Thyroid gland (tissue), 4 donors: ENCODE data around the gene TSHZ2.

Source experiments
- CTCF ChIP-seq, 6 experiments: fragments of 200-600 bp in 3 of 6; fragments of 450-650 bp in 3 of 6; sonication (generic) in 3 of 6; IDR thresholded peaks; one replicate each; pipeline ENCODE4 v1.5.1; 2016 to 2019; ENCODE audit warnings: antibody characterized with exemption in 6 of 6, mild to moderate bottlenecking in 2 of 6, inconsistent platforms in 1 of 6, moderate library complexity in 1 of 6
- POLR2A ChIP-seq, 2 donors: fragments of 450-650 bp; IDR thresholded peaks; one replicate each; pipeline ENCODE4 v1.6.1; 2017; ENCODE audit warnings: antibody characterized with exemption in 2 of 2, mild to moderate bottlenecking in 2 of 2, moderate library complexity in 1 of 2

- TF ChIP-seq CTCF (IDR thresholded peaks at IDR 0.05) (no peak), POLR2A (IDR thresholded peaks at IDR 0.05) (no peak)
Observed at GRCh38 chr20:53371216-53371615, 399.1 kb downstream of the TSHZ2 start.
